Measurements from ENCODE around the gene RAMP1. TPM values are rescaled to one million over a fixed set of nuclear protein-coding genes. Genes with fewer than 3 reads are reported as not detected.

Gene RAMP1
- total RNA-seq, 1 experiment from 2014 or later = 23.4 TPM

- DNase-seq (ENCODE audit: low read depth, low spot score) (no peak), ATAC-seq (no peak)
- no peaks in the 10 kb centered on the region for H3K9me2 ChIP-seq (ENCODE audit: insufficient read depth)
- ChIA-PET CTCF (no interaction called here), RAD21 (ENCODE audit: low non-redundant PET in 1 of 2, low total read pairs in 2 of 2, uncharacterized antibody in 2 of 2, unreplicated experiment in 2 of 2) (no interaction called here), POLR2A (no interaction called here)
- TF ChIP-seq TCF7L2 (IDR thresholded peaks at IDR 0.05; ENCODE audit: borderline replicate concordance, extremely low read depth, insufficient read depth, insufficient read length) = no peak
- no peak for TF ChIP-seq CBX3 (IDR thresholded peaks at IDR 0.05; ENCODE audit: low read depth)
- no peak for TF ChIP-seq EZH2phosphoT487 (IDR thresholded peaks at IDR 0.05; ENCODE audit: borderline replicate concordance)
- no peak for TF ChIP-seq RAD21 (IDR thresholded peaks at IDR 0.05; ENCODE audit: low read depth)
- TF ChIP-seq, protein P1, sequence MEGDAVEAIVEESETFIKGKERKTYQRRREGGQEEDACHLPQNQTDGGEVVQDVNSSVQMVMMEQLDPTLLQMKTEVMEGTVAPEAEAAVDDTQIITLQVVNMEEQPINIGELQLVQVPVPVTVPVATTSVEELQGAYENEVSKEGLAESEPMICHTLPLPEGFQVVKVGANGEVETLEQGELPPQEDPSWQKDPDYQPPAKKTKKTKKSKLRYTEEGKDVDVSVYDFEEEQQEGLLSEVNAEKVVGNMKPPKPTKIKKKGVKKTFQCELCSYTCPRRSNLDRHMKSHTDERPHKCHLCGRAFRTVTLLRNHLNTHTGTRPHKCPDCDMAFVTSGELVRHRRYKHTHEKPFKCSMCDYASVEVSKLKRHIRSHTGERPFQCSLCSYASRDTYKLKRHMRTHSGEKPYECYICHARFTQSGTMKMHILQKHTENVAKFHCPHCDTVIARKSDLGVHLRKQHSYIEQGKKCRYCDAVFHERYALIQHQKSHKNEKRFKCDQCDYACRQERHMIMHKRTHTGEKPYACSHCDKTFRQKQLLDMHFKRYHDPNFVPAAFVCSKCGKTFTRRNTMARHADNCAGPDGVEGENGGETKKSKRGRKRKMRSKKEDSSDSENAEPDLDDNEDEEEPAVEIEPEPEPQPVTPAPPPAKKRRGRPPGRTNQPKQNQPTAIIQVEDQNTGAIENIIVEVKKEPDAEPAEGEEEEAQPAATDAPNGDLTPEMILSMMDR (IDR thresholded peaks at IDR 0.05 in 2 of 3, conservative IDR thresholded peaks at IDR 0.05 in 1 of 3; ENCODE audit: borderline replicate concordance in 1 of 3, insufficient read depth in 1 of 3, low read depth in 2 of 3, low read length in 2 of 3) = no peak
- no peak for TF ChIP-seq ZNF274 (IDR thresholded peaks at IDR 0.05; ENCODE audit: low read depth, low read length)
- TF ChIP-seq EGR1 (IDR thresholded peaks at IDR 0.05; ENCODE audit: low read depth) = no peak
- intact Hi-C loops (cut with micrococcal nuclease) = no loop called here
- peaks cover 0 to 10% of the 10 kb centered on the region in 2 experiments; a peak in 1 of 4 replicates for H3K36me3 ChIP-seq (ENCODE audit: control insufficient read depth in 1 of 2, insufficient read depth in 2 of 2, low read length in 2 of 2)
- H3K27me3 ChIP-seq (ENCODE audit: insufficient read depth, low read length) = no peaks in the 10 kb centered on the region
- no peak overlapping the region for H3K4me2 ChIP-seq (ENCODE audit: low read length)
- H3K4me3 ChIP-seq (replicated peaks in 1 of 2; ENCODE audit: low read depth in 1 of 2, low read length in 2 of 2) = no peak overlapping the region
- H4K20me1 ChIP-seq (ENCODE audit: insufficient read depth) = no peaks in the 10 kb centered on the region
- no peak overlapping the region for H3K27ac ChIP-seq (ENCODE audit: low read depth, low read length)
- H3K4me1 ChIP-seq (ENCODE audit: control insufficient read depth in 1 of 2, insufficient read depth in 2 of 2, low read length in 2 of 2) = 0 out of 4 replicates have a peak, but pooled peaks cover 0 to 5% of the 10 kb centered on the region in 2 experiments
- no TSS peak for BruUV-seq (replicated peaks)
- H3K79me2 ChIP-seq (ENCODE audit: insufficient read depth, low read length) = no peaks in the 10 kb centered on the region
- H3K9ac ChIP-seq (ENCODE audit: low read length) = no peak overlapping the region
- no peak overlapping the region for H2AFZ ChIP-seq (ENCODE audit: low read depth, low read length, poor library complexity, severe bottlenecking)
- no peaks in the 10 kb centered on the region for H3K9me3 ChIP-seq (ENCODE audit: control insufficient read depth in 1 of 2, insufficient read depth in 1 of 2, low read depth in 1 of 2, low read length in 2 of 2)
Measured at GRCh38 chr2:237883951-237884446, 24.6 kb downstream of the RAMP1 start.

- H3K9me2 ChIP-seq (ENCODE audit: insufficient read depth) = no peaks in the 10 kb centered on the region
- H3K4me3 ChIP-seq (replicated peaks in 1 of 2; ENCODE audit: low read depth in 1 of 2, low read length in 2 of 2) = no peak overlapping the region
- ChIA-PET POLR2A (no interaction called here), CTCF (no interaction called here), RAD21 (ENCODE audit: low non-redundant PET in 1 of 2, low total read pairs in 2 of 2, uncharacterized antibody in 2 of 2, unreplicated experiment in 2 of 2) (no interaction called here)
- BruUV-seq (replicated peaks) = no TSS peak
- H3K9ac ChIP-seq (ENCODE audit: low read length) = no peak overlapping the region
- no peaks in the 10 kb centered on the region for H3K27me3 ChIP-seq (ENCODE audit: insufficient read depth, low read length)
- no peaks in the 10 kb centered on the region for H4K20me1 ChIP-seq (ENCODE audit: insufficient read depth)
- ATAC-seq (no peak), DNase-seq (ENCODE audit: low read depth, low spot score) (no peak)
- 0 out of 4 replicates have a peak, but pooled peaks cover 0 to 5% of the 10 kb centered on the region in 2 experiments for H3K4me1 ChIP-seq (ENCODE audit: control insufficient read depth in 1 of 2, insufficient read depth in 2 of 2, low read length in 2 of 2)
- no peaks in the 10 kb centered on the region for H3K9me3 ChIP-seq (ENCODE audit: control insufficient read depth in 1 of 2, insufficient read depth in 1 of 2, low read depth in 1 of 2, low read length in 2 of 2)
- no peak overlapping the region for H3K4me2 ChIP-seq (ENCODE audit: low read length)
- intact Hi-C loops (cut with micrococcal nuclease) = no loop called here
- no peaks in the 10 kb centered on the region for H3K79me2 ChIP-seq (ENCODE audit: insufficient read depth, low read length)
- H3K36me3 ChIP-seq (ENCODE audit: control insufficient read depth in 1 of 2, insufficient read depth in 2 of 2, low read length in 2 of 2) = peaks cover 0 to 10% of the 10 kb centered on the region in 2 experiments; a peak in 1 of 4 replicates
- no peak overlapping the region for H3K27ac ChIP-seq (ENCODE audit: low read depth, low read length)
- H2AFZ ChIP-seq (ENCODE audit: low read depth, low read length, poor library complexity, severe bottlenecking) = no peak overlapping the region
- TF ChIP-seq, protein P2, sequence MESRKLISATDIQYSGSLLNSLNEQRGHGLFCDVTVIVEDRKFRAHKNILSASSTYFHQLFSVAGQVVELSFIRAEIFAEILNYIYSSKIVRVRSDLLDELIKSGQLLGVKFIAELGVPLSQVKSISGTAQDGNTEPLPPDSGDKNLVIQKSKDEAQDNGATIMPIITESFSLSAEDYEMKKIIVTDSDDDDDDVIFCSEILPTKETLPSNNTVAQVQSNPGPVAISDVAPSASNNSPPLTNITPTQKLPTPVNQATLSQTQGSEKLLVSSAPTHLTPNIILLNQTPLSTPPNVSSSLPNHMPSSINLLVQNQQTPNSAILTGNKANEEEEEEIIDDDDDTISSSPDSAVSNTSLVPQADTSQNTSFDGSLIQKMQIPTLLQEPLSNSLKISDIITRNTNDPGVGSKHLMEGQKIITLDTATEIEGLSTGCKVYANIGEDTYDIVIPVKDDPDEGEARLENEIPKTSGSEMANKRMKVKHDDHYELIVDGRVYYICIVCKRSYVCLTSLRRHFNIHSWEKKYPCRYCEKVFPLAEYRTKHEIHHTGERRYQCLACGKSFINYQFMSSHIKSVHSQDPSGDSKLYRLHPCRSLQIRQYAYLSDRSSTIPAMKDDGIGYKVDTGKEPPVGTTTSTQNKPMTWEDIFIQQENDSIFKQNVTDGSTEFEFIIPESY (IDR thresholded peaks at IDR 0.05; ENCODE audit: extremely low read depth, insufficient replicate concordance, low read length) = no peak
- TF ChIP-seq JUND (IDR thresholded peaks at IDR 0.05) = no peak
- no peak for TF ChIP-seq POLR2A (IDR thresholded peaks at IDR 0.05; ENCODE audit: borderline replicate concordance, extremely low read depth, insufficient read depth, insufficient read length)
- TF ChIP-seq SIN3A (IDR thresholded peaks at IDR 0.05; ENCODE audit: low read depth) = no peak
- TF ChIP-seq POLR2AphosphoS5 (IDR thresholded peaks at IDR 0.05; ENCODE audit: low read depth, low read length) = no peak
- no peak for TF ChIP-seq YY1 (IDR thresholded peaks at IDR 0.05; ENCODE audit: extremely low read depth, insufficient replicate concordance, low read depth, low read length)
- no peak for TF ChIP-seq SRF (IDR thresholded peaks at IDR 0.05; ENCODE audit: low read depth)
- TF ChIP-seq ZNF274 (IDR thresholded peaks at IDR 0.05; ENCODE audit: low read depth, low read length) = no peak
- no peak for TF ChIP-seq CBX3 (IDR thresholded peaks at IDR 0.05; ENCODE audit: low read depth)
- TF ChIP-seq CEBPB (IDR thresholded peaks at IDR 0.05; ENCODE audit: low read depth) = no peak
Measured at GRCh38 chr2:237884681-237885080, 25.3 kb downstream of the RAMP1 start.
